BE2C (cell line): ENCODE measurements around the gene PRDM15.

Experiments used
- DNase-seq: peaks from one replicate; pipeline ENCODE4 v3.0.0-alpha.2; 2020
- H3K27me3 ChIP-seq: fragments of 250-450 bp; sonication (Bioruptor Pico); 2 replicates; pipeline ENCODE4 v1.5.1; 2020; ENCODE audit warnings: mild to moderate bottlenecking
- H3K36me3 ChIP-seq: fragments of 250-450 bp; sonication (Bioruptor Pico); 2 replicates; pipeline ENCODE4 v1.5.1; 2020; ENCODE audit warnings: mild to moderate bottlenecking
- H3K4me1 ChIP-seq: fragments of 250-450 bp; sonication (Bioruptor Pico); 2 replicates; pipeline ENCODE4 v1.5.1; 2020
- H3K4me3 ChIP-seq: 2 replicates; pipeline ENCODE4 v1.5.1; 2011; ENCODE audit warnings: low read depth, low read length
- H3K9me3 ChIP-seq: fragments of 250-450 bp; sonication (Bioruptor Pico); 2 replicates; pipeline ENCODE4 v1.5.1; 2020
- CTCF ChIP-seq: IDR thresholded peaks from 2 replicates; pipeline ENCODE4 v1.5.1; 2012; ENCODE audit warnings: mild to moderate bottlenecking, low read depth, low read length

Gene PRDM15

GRCh38 chr21:41825881-41826280 lies 53.3 kb downstream of the PRDM15 start:
- Histone ChIP-seq H3K9me3 (no peaks in the 10 kb centered on the region), H3K27me3 (no peaks in the 10 kb centered on the region), H3K4me3 (no peak overlapping the region), H3K36me3 (no peaks in the 10 kb centered on the region), H3K4me1 (no peaks in the 10 kb centered on the region; the same call in 1 of the 2 replicates)
- TF ChIP-seq CTCF: no peak
- DNase-seq: no peak

GRCh38 chr21:41825216-41825615 lies 53.9 kb downstream of the PRDM15 start:
- no peak for TF ChIP-seq CTCF

GRCh38 chr21:41824466-41825207 lies 54.5 kb downstream of the PRDM15 start:
- TF ChIP-seq CTCF: no peak
- no peaks in the 10 kb centered on the region for H3K36me3 ChIP-seq
- H3K27me3 ChIP-seq: no peaks in the 10 kb centered on the region
- no peak overlapping the region for H3K4me3 ChIP-seq
- H3K9me3 ChIP-seq: no peaks in the 10 kb centered on the region
- H3K4me1 ChIP-seq: no peaks in the 10 kb centered on the region; the same call in 1 of the 2 replicates
- no peak for DNase-seq

More at GRCh38 chr21:41825216-41825615, 53.9 kb downstream of the PRDM15 start:
- DNase-seq: no peak
- Histone ChIP-seq H3K4me3 (no peak overlapping the region), H3K4me1 (no peaks in the 10 kb centered on the region; the same call in 1 of the 2 replicates), H3K27me3 (no peaks in the 10 kb centered on the region), H3K9me3 (no peaks in the 10 kb centered on the region), H3K36me3 (no peaks in the 10 kb centered on the region)

GRCh38 chr21:41823906-41824305 lies 55.2 kb downstream of the PRDM15 start:
- Histone ChIP-seq H3K36me3 (no peaks in the 10 kb centered on the region), H3K27me3 (no peaks in the 10 kb centered on the region), H3K9me3 (no peaks in the 10 kb centered on the region), H3K4me1 (no peaks in the 10 kb centered on the region; the same call in 1 of the 2 replicates), H3K4me3 (no peak overlapping the region)
- no peak for DNase-seq
- TF ChIP-seq CTCF: no peak

- no peak overlapping the region for H3K4me3 ChIP-seq
- no peaks in the 10 kb centered on the region for H3K36me3 ChIP-seq
- TF ChIP-seq CTCF: no peak
- DNase-seq: no peak
- H3K27me3 ChIP-seq: no peaks in the 10 kb centered on the region
- H3K4me1 ChIP-seq: no peaks in the 10 kb centered on the region; the same call in 1 of the 2 replicates
- no peaks in the 10 kb centered on the region for H3K9me3 ChIP-seq
Observed at GRCh38 chr21:41823166-41823565, 56.0 kb downstream of the PRDM15 start.

GRCh38 chr21:41821756-41822431 lies 57.2 kb downstream of the PRDM15 start:
- no peaks in the 10 kb centered on the region; the same call in 1 of the 2 replicates for H3K4me1 ChIP-seq
- peak overlapping the region; percentile 42 for H3K4me3 ChIP-seq
- TF ChIP-seq CTCF: peak; percentile 23
- peak; percentile 46 for DNase-seq
- no peaks in the 10 kb centered on the region for H3K36me3 ChIP-seq
- no peaks in the 10 kb centered on the region for H3K9me3 ChIP-seq
- no peaks in the 10 kb centered on the region for H3K27me3 ChIP-seq
